IMR-90 (cell line): ENCODE results near the gene MLEC. TPM values are rescaled to one million over a fixed set of nuclear protein-coding genes. Genes with fewer than 3 reads are reported as not detected.

ENCODE experiments used
- ATAC-seq: fragments of 200-7000 bp; cut with Tn5 transposase; 2 replicates; pipeline ENCODE4 v1.9.1; 2020; ENCODE audit warnings: low read depth, mild to moderate bottlenecking, moderate library complexity
- BruUV-seq: library from RNA; stranded (reverse); fragments of 400-500 nt; replicated peaks from 2 replicates; lab custom pipeline; 2021; lab: Mats Ljungman, UMichigan
- CTCF ChIA-PET: fragments of 300-600 bp; formaldehyde crosslinking; extraction: SDS; loops from one replicate; lab custom pipeline; 2021; ENCODE audit warnings: antibody characterized with exemption; lab: Yijun Ruan, JAX
- POLR2A ChIA-PET: fragments of 300-600 bp; sonication (Branson Sonifier 250); formaldehyde crosslinking; loops from one replicate; lab custom pipeline; 2022; ENCODE audit warnings: antibody characterized with exemption; ENCODE audit not compliant: unreplicated experiment; lab: Charles Lee
- DNase-seq: peaks from one replicate; pipeline ENCODE4 v3.0.0; 2013
- H2AFZ ChIP-seq: replicated peaks from 2 replicates; pipeline ENCODE3; 2013; ENCODE audit warnings: low read length, mild to moderate bottlenecking; ENCODE audit not compliant: poor library complexity
- H2AK5ac ChIP-seq: 2 replicates; pipeline ENCODE4 v1.6.1; 2013; ENCODE audit warnings: low read depth, low read length, inconsistent platforms
- H2AK9ac ChIP-seq: replicated peaks from 2 replicates; pipeline ENCODE3; 2013; ENCODE audit warnings: mild to moderate bottlenecking, low read depth, low read length, moderate library complexity; ENCODE audit not compliant: poor library complexity
- H2BK120ac ChIP-seq: 2 replicates; pipeline ENCODE4 v1.6.1; 2013; ENCODE audit warnings: low read depth, low read length, inconsistent platforms
- H2BK15ac ChIP-seq: 3 replicates; pipeline ENCODE4 v1.6.1; 2013; ENCODE audit warnings: low read depth, low read length, inconsistent platforms
- H2BK20ac ChIP-seq: 2 replicates; pipeline ENCODE4 v1.6.1; 2013; ENCODE audit warnings: low read depth, mild to moderate bottlenecking, inconsistent platforms, low read length, moderate library complexity
- H2BK5ac ChIP-seq: 2 replicates; pipeline ENCODE4 v1.6.1; 2013; ENCODE audit warnings: mild to moderate bottlenecking, low read depth, low read length, inconsistent platforms; ENCODE audit not compliant: poor library complexity, severe bottlenecking
- H3K14ac ChIP-seq: replicated peaks from 2 replicates; pipeline ENCODE4 v1.6.1; 2013; ENCODE audit warnings: low read depth, low read length, inconsistent platforms
- H3K18ac ChIP-seq: 2 replicates; pipeline ENCODE4 v1.6.1; 2013; ENCODE audit warnings: low read depth, low read length, control low read depth
- H3K23ac ChIP-seq: 2 replicates; pipeline ENCODE4 v1.6.1; 2013; ENCODE audit warnings: low read depth, low read length, inconsistent platforms
- H3K27ac ChIP-seq: 2 replicates; pipeline ENCODE4 v1.5.1; 2013; ENCODE audit warnings: mild to moderate bottlenecking, control low read depth, low read length; ENCODE audit not compliant: insufficient read depth
- H3K27me3 ChIP-seq: 2 replicates; pipeline ENCODE4 v1.6.1; 2013; ENCODE audit warnings: low read length; ENCODE audit not compliant: control insufficient read depth, insufficient read depth
- H3K36me3 ChIP-seq: 2 replicates; pipeline ENCODE4 v1.6.1; 2013; ENCODE audit warnings: low read length, mixed read lengths; ENCODE audit not compliant: control insufficient read depth, insufficient read depth
- H3K4ac ChIP-seq: 2 replicates; pipeline ENCODE4 v1.6.1; 2013; ENCODE audit warnings: low read depth, low read length, inconsistent platforms
- H3K4me1 ChIP-seq: 2 replicates; pipeline ENCODE4 v1.6.1; 2013; ENCODE audit warnings: low read length, mixed read lengths; ENCODE audit not compliant: control insufficient read depth, insufficient read depth
- H3K4me2 ChIP-seq: 2 replicates; pipeline ENCODE4 v1.6.1; 2013; ENCODE audit warnings: low read depth, mild to moderate bottlenecking, control low read depth, low read length, moderate library complexity
- H3K4me3 ChIP-seq: 2 replicates; pipeline ENCODE4 v1.5.1; 2013; ENCODE audit warnings: low read depth, mild to moderate bottlenecking, control low read depth, low read length, moderate library complexity; ENCODE audit not compliant: insufficient read depth
- H3K56ac ChIP-seq: 2 replicates; pipeline ENCODE4 v1.6.1; 2013; ENCODE audit warnings: low read length, inconsistent platforms; ENCODE audit not compliant: insufficient read depth; ENCODE audit errors: extremely low read depth
- H3K79me1 ChIP-seq, 2 experiments: 2 replicates each; pipeline ENCODE4 v1.6.1; 2013; ENCODE audit warnings: low read length in 2 of 2, inconsistent platforms in 1 of 2, low read depth in 1 of 2
- H3K9ac ChIP-seq: 2 replicates; pipeline ENCODE4 v1.6.1; 2013; ENCODE audit warnings: low read depth, low read length, control low read depth
- H3K9me1 ChIP-seq: 2 replicates; pipeline ENCODE4 v1.6.1; 2013; ENCODE audit warnings: low read length, inconsistent platforms; ENCODE audit not compliant: insufficient read depth
- H3K9me3 ChIP-seq: 2 replicates; pipeline ENCODE4 v1.6.1; 2013; ENCODE audit warnings: low read length; ENCODE audit not compliant: control insufficient read depth, insufficient read depth
- H4K20me1 ChIP-seq: 2 replicates; pipeline ENCODE4 v1.6.1; 2013; ENCODE audit warnings: low read length, inconsistent platforms; ENCODE audit not compliant: insufficient read depth
- H4K5ac ChIP-seq: 2 replicates; pipeline ENCODE4 v1.6.1; 2013; ENCODE audit warnings: mild to moderate bottlenecking, low read depth, low read length, control low read depth
- H4K8ac ChIP-seq, 2 experiments: 2 replicates each; pipeline ENCODE4 v1.6.1; 2013; ENCODE audit warnings: low read depth in 2 of 2, low read length in 2 of 2, control low read depth in 1 of 2, inconsistent platforms in 1 of 2
- H4K91ac ChIP-seq: 2 replicates; pipeline ENCODE4 v1.6.1; 2013; ENCODE audit warnings: low read depth, low read length, inconsistent platforms; ENCODE audit not compliant: insufficient read depth
- BHLHE40 ChIP-seq: fragments of 150-350 bp; IDR thresholded peaks from 2 replicates; pipeline ENCODE4 v1.6.1; 2016; ENCODE audit warnings: mild to moderate bottlenecking, low read depth, low read length
- CEBPB ChIP-seq: IDR thresholded peaks from 2 replicates; pipeline ENCODE4 v1.6.1; 2012; ENCODE audit warnings: low read depth, low read length, improper control_type of control experiment
- CHD1 ChIP-seq: IDR thresholded peaks from 2 replicates; pipeline ENCODE4 v1.6.1; 2012; ENCODE audit warnings: low read depth, low read length, improper control_type of control experiment
- FOS ChIP-seq: fragments of 150-350 bp; IDR thresholded peaks from 2 replicates; pipeline ENCODE4 v1.6.1; 2016; ENCODE audit warnings: low read depth, low read length
- MAZ ChIP-seq: IDR thresholded peaks from 2 replicates; pipeline ENCODE4 v1.6.1; 2012; ENCODE audit warnings: low read depth, mild to moderate bottlenecking, low read length, improper control_type of control experiment, moderate library complexity, borderline replicate concordance
- MXI1 ChIP-seq: IDR thresholded peaks from 2 replicates; pipeline ENCODE4 v1.6.1; 2012; ENCODE audit warnings: low read depth, mild to moderate bottlenecking, low read length, moderate library complexity, borderline replicate concordance
- NFE2L2 ChIP-seq: fragments of 150-350 bp; IDR thresholded peaks from 2 replicates; pipeline ENCODE4 v1.6.1; 2016; ENCODE audit warnings: low read depth, mild to moderate bottlenecking, low read length
- POLR2A ChIP-seq: IDR thresholded peaks from 2 replicates; pipeline ENCODE4 v1.6.1; 2012; ENCODE audit warnings: mild to moderate bottlenecking, low read depth, low read length
- RAD21 ChIP-seq: IDR thresholded peaks from 2 replicates; pipeline ENCODE4 v1.6.1; 2012; ENCODE audit warnings: low read length, improper control_type of control experiment
- RCOR1 ChIP-seq: IDR thresholded peaks from 2 replicates; pipeline ENCODE4 v1.6.1; 2012; ENCODE audit warnings: mild to moderate bottlenecking, low read length, improper control_type of control experiment; ENCODE audit not compliant: insufficient replicate concordance
- RFX5 ChIP-seq: IDR thresholded peaks from 2 replicates; pipeline ENCODE4 v1.8.0; 2012; ENCODE audit warnings: low read depth, mild to moderate bottlenecking, low read length, moderate library complexity
- SMC3 ChIP-seq: fragments of 150-350 bp; IDR thresholded peaks from 2 replicates; pipeline ENCODE4 v1.6.1; 2016; ENCODE audit warnings: low read depth, mild to moderate bottlenecking, antibody characterized with exemption, low read length, moderate library complexity
- WGBS, 2 experiments: methylation state at CpG; one replicate each; pipeline versions ENCODE4 v1.1.5 to v1.1.7; 2013; ENCODE audit warnings: missing lambda C conversion rate in 2 of 2; ENCODE audit not compliant: insufficient read length in 1 of 2; ENCODE audit errors: extremely low coverage in 2 of 2; 5-methylcytosine and 5-hydroxymethylcytosine counted together
- dilution Hi-C: fragments of 300-500 bp; cut with HindIII; formaldehyde crosslinking; loops from one replicate; pipeline ENCODE4 v1.14.3; 2018; ENCODE audit warnings: low sequenced_read_pairs; ENCODE audit not compliant: unreplicated experiment
- in situ Hi-C: fragments of 300-500 bp; cut with MboI; formaldehyde crosslinking; loops from 3 replicates; pipeline ENCODE4 v1.14.3; 2019; ENCODE audit warnings: low sequenced_read_pairs, inconsistent platforms, mixed read lengths
- intact Hi-C: fragments of 100-400 bp; cut with micrococcal nuclease; formaldehyde crosslinking; loops from 2 replicates; pipeline ENCODE4 v1.10.0; 2022
- polyA plus RNA-seq, 3 experiments: library from polyadenylated mRNA; depleted of rRNA; stranded (reverse); fragments of >200 nt; gene quantifications; 2 replicates each; pipeline ENCODE4 v1.2.3, GENCODE V29; 2012; ENCODE audit warnings: low replicate concordance in 1 of 3
- total RNA-seq: library from RNA; depleted of rRNA; stranded (reverse); fragments of >200 nt; gene quantifications from 2 replicates; pipeline ENCODE4 v1.2.3, GENCODE V29; 2012
- TF ChIP-seq, protein P1 (sequence below): conservative IDR thresholded peaks from 2 replicates; pipeline ENCODE4 v1.5.1; 2012; ENCODE audit warnings: mild to moderate bottlenecking, low read depth, low read length, improper control_type of control experiment
- TF ChIP-seq, protein P2 (sequence below): fragments of 150-350 bp; IDR thresholded peaks from 2 replicates; pipeline ENCODE4 v1.6.1; 2017; ENCODE audit warnings: mild to moderate bottlenecking, antibody characterized with exemption, low read length, low read depth

The MLEC gene
- total and polyA plus RNA-seq, 2 of the 4 experiments (the other 2 are of a cell fraction) = 44.1 to 137 TPM

DNA sequence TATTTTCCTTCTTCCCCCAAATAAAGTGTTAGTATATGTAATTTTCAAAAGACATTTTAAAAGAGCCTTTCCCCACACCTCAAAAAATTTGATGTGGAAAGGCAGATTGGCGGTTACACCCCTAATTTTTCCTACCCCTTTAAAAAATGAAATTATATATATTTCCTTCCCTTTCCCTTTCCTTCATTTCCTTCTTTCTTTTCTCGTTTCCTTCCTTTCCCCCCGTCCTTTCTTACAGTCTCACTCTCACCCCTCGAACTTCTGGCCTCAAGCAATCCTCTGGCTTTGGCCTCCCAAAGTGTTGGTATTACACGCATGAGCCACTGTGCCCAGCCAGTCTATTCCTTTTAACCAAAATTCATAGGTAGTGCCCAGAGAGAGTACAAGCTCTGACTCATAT is 19.1 kb downstream of the MLEC start:
- Histone ChIP-seq H3K4me1 (no peaks in the 10 kb centered on the region; the same call in 1 of the 2 replicates), H3K27ac (no peak overlapping the region), H3K14ac (no peak overlapping the region), H3K36me3 (peaks cover 18% of the 10 kb centered on the region), H3K56ac (no peak overlapping the region), H3K79me1 (peaks cover 0 to 10% of the 10 kb centered on the region in 2 experiments; a peak in 2 of 4 replicates), H4K5ac (no peak overlapping the region), H2AFZ (no peak overlapping the region), H3K9me3 (no peaks in the 10 kb centered on the region), H3K9me1 (peaks cover 7% of the 10 kb centered on the region; the same call in 1 of the 2 replicates), H2BK20ac (no peak overlapping the region), H3K9ac (no peak overlapping the region), H2BK120ac (no peak overlapping the region), H3K23ac (no peak overlapping the region), H2BK5ac (no peak overlapping the region), H4K91ac (no peak overlapping the region), H3K27me3 (no peaks in the 10 kb centered on the region), H4K20me1 (no peaks in the 10 kb centered on the region), H3K18ac (no peak overlapping the region), H2BK15ac (no peak overlapping the region), H3K4me2 (no peak overlapping the region), H3K4me3 (no peak overlapping the region), H2AK9ac (no peak overlapping the region), H4K8ac (no peak overlapping the region), H3K4ac (no peak overlapping the region), H2AK5ac (no peak overlapping the region)
- intact Hi-C loops = no loop called here
- BruUV-seq = no TSS peak
- 80 to 100% methylated on average over 2 of the region's 5 CpGs for WGBS, 2 experiments
- no peak for TF ChIP-seq NFE2L2
- no peak for TF ChIP-seq BHLHE40
- TF ChIP-seq, protein P1, sequence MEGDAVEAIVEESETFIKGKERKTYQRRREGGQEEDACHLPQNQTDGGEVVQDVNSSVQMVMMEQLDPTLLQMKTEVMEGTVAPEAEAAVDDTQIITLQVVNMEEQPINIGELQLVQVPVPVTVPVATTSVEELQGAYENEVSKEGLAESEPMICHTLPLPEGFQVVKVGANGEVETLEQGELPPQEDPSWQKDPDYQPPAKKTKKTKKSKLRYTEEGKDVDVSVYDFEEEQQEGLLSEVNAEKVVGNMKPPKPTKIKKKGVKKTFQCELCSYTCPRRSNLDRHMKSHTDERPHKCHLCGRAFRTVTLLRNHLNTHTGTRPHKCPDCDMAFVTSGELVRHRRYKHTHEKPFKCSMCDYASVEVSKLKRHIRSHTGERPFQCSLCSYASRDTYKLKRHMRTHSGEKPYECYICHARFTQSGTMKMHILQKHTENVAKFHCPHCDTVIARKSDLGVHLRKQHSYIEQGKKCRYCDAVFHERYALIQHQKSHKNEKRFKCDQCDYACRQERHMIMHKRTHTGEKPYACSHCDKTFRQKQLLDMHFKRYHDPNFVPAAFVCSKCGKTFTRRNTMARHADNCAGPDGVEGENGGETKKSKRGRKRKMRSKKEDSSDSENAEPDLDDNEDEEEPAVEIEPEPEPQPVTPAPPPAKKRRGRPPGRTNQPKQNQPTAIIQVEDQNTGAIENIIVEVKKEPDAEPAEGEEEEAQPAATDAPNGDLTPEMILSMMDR = no peak
- no peak for TF ChIP-seq POLR2A
- no peak for TF ChIP-seq RAD21
- no peak for TF ChIP-seq FOS
- no peak for TF ChIP-seq MXI1
- TF ChIP-seq CEBPB = no peak
- no peak for TF ChIP-seq CHD1
- TF ChIP-seq SMC3 = no peak
- TF ChIP-seq, protein P2, sequence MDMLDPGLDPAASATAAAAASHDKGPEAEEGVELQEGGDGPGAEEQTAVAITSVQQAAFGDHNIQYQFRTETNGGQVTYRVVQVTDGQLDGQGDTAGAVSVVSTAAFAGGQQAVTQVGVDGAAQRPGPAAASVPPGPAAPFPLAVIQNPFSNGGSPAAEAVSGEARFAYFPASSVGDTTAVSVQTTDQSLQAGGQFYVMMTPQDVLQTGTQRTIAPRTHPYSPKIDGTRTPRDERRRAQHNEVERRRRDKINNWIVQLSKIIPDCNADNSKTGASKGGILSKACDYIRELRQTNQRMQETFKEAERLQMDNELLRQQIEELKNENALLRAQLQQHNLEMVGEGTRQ = no peak
- no peak for TF ChIP-seq RFX5
- no peak for TF ChIP-seq RCOR1
- TF ChIP-seq MAZ = no peak
- POLR2A ChIA-PET = no interaction called here
- in situ Hi-C loops = no loop called here
- CTCF ChIA-PET = no interaction called here
- DNase-seq (no peak), ATAC-seq (no peak)
- dilution Hi-C loops = no loop called here
